ENCODE data around the gene SLC9A4.

SLC9A4 gene

DNA sequence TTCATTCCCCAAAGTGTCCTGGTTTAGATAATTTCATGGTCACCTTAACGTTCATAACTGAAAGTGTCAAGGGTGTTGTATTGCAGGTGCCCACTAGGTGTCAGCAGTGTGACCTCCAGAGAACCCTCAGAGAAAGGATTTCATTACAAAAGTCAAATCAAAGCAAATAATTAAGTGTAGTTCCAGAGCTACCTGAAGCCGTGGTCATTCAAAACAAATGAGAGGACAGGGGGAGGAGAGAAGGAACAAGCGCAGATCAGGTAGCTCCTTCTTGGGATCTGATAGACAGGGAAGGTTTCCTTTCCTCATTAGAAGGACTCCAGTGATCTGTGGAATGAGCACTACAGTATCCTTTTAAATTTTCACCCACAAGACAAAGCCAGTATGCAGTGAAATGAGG is at the start of gene SLC9A4:
TSS of gene SLC9A4 (plus strand) at position 207 of the 400 bp plus-strand sequence. CDS start 534 bp downstream, outside the sequence.
- Histone ChIP-seq H3K9me3 (ENCODE audit: control insufficient read depth, low read length) (no peaks in the 10 kb centered on the region), H3K9ac (ENCODE audit: low read length) (peak within 1 kb of the TSS; percentile 45), H3K4me1 (ENCODE audit: control insufficient read depth, insufficient read depth, low read length) (peaks cover 18% of the 10 kb centered on the region), H3K36me3 (ENCODE audit: control insufficient read depth, insufficient read depth, low read length) (no peaks in the 10 kb centered on the region), H3K27me3 (ENCODE audit: control insufficient read depth, insufficient read depth, low read length) (no peaks in the 10 kb centered on the region), H3K4me3 (ENCODE audit: low read length) (peak within 1 kb of the TSS; percentile 20)

- no peaks in the 10 kb centered on the region for H3K36me3 ChIP-seq (ENCODE audit: control insufficient read depth, insufficient read depth, low read length)
- no peaks in the 10 kb centered on the region for H3K27me3 ChIP-seq (ENCODE audit: control insufficient read depth, insufficient read depth, low read length)
- H3K9ac ChIP-seq (ENCODE audit: low read length) = no peak overlapping the region
- no peaks in the 10 kb centered on the region for H3K9me3 ChIP-seq (ENCODE audit: control insufficient read depth, low read length)
- H3K4me1 ChIP-seq (ENCODE audit: control insufficient read depth, insufficient read depth, low read length) = no peaks in the 10 kb centered on the region
- H3K4me3 ChIP-seq (ENCODE audit: low read length) = no peak overlapping the region
Observed at GRCh38 chr2:102423368-102423767, 49.7 kb upstream of the SLC9A4 start.

GRCh38 chr2:102424754-102425153 is 48.3 kb upstream of the SLC9A4 start:
- Histone ChIP-seq H3K9me3 (ENCODE audit: control insufficient read depth, low read length) (no peaks in the 10 kb centered on the region), H3K27me3 (ENCODE audit: control insufficient read depth, insufficient read depth, low read length) (no peaks in the 10 kb centered on the region), H3K9ac (ENCODE audit: low read length) (no peak overlapping the region), H3K4me3 (ENCODE audit: low read length) (no peak overlapping the region), H3K36me3 (ENCODE audit: control insufficient read depth, insufficient read depth, low read length) (no peaks in the 10 kb centered on the region), H3K4me1 (ENCODE audit: control insufficient read depth, insufficient read depth, low read length) (no peaks in the 10 kb centered on the region)

DNA sequence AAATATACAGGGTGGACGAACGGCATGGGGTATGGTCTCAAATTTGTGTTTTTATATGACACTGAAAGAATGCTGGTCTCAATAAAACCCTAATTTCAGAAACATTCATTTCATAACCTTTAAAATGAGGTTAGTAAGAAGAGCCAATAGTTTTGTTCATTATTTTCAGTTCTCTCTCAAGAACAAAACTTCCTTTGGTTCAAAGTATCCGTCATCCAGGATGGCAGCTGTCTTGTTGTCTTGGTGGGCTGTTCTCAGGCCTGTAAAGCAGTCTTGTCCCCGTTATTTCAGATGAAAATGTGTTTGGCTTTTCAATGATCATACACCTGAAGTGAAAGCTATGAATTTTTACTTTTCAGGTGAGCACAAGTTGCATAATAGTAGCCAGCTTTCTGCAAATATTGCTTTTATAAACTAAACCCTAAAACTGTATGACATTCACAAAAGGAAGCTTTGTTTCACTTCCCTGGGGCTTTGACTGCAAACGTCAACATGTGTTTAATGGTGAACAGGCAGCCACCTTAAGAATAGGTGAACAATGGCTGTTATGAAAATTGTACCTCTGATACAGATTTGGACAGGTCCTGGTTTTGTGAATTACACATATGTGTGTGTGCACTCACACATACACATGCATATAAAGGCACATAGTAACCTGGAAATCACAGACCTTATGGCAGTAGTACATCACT is 47.4 kb upstream of the SLC9A4 start:
- Histone ChIP-seq H3K4me1 (ENCODE audit: control insufficient read depth, insufficient read depth, low read length) (no peaks in the 10 kb centered on the region), H3K36me3 (ENCODE audit: control insufficient read depth, insufficient read depth, low read length) (no peaks in the 10 kb centered on the region), H3K27me3 (ENCODE audit: control insufficient read depth, insufficient read depth, low read length) (no peaks in the 10 kb centered on the region), H3K4me3 (ENCODE audit: low read length) (no peak overlapping the region), H3K9me3 (ENCODE audit: control insufficient read depth, low read length) (no peaks in the 10 kb centered on the region), H3K9ac (ENCODE audit: low read length) (no peak overlapping the region)

- Histone ChIP-seq H3K27me3 (ENCODE audit: control insufficient read depth, insufficient read depth, low read length) (no peaks in the 10 kb centered on the region), H3K36me3 (ENCODE audit: control insufficient read depth, insufficient read depth, low read length) (no peaks in the 10 kb centered on the region), H3K4me1 (ENCODE audit: control insufficient read depth, insufficient read depth, low read length) (no peaks in the 10 kb centered on the region), H3K4me3 (ENCODE audit: low read length) (no peak overlapping the region), H3K9me3 (ENCODE audit: control insufficient read depth, low read length) (no peaks in the 10 kb centered on the region), H3K9ac (ENCODE audit: low read length) (no peak overlapping the region)
Observed at GRCh38 chr2:102427249-102427648, 45.8 kb upstream of the SLC9A4 start.

GRCh38 chr2:102428573-102428972 is 44.5 kb upstream of the SLC9A4 start:
- no peaks in the 10 kb centered on the region for H3K27me3 ChIP-seq (ENCODE audit: control insufficient read depth, insufficient read depth, low read length)
- no peaks in the 10 kb centered on the region for H3K4me1 ChIP-seq (ENCODE audit: control insufficient read depth, insufficient read depth, low read length)
- H3K36me3 ChIP-seq (ENCODE audit: control insufficient read depth, insufficient read depth, low read length) = no peaks in the 10 kb centered on the region
- H3K9me3 ChIP-seq (ENCODE audit: control insufficient read depth, low read length) = no peaks in the 10 kb centered on the region
- no peak overlapping the region for H3K4me3 ChIP-seq (ENCODE audit: low read length)
- H3K9ac ChIP-seq (ENCODE audit: low read length) = no peak overlapping the region

GRCh38 chr2:102432386-102432785 is 40.6 kb upstream of the SLC9A4 start:
- Histone ChIP-seq H3K9ac (ENCODE audit: low read length) (no peak overlapping the region), H3K4me1 (ENCODE audit: control insufficient read depth, insufficient read depth, low read length) (no peaks in the 10 kb centered on the region), H3K27me3 (ENCODE audit: control insufficient read depth, insufficient read depth, low read length) (no peaks in the 10 kb centered on the region), H3K36me3 (ENCODE audit: control insufficient read depth, insufficient read depth, low read length) (no peaks in the 10 kb centered on the region), H3K9me3 (ENCODE audit: control insufficient read depth, low read length) (no peaks in the 10 kb centered on the region), H3K4me3 (ENCODE audit: low read length) (no peak overlapping the region)

DNA sequence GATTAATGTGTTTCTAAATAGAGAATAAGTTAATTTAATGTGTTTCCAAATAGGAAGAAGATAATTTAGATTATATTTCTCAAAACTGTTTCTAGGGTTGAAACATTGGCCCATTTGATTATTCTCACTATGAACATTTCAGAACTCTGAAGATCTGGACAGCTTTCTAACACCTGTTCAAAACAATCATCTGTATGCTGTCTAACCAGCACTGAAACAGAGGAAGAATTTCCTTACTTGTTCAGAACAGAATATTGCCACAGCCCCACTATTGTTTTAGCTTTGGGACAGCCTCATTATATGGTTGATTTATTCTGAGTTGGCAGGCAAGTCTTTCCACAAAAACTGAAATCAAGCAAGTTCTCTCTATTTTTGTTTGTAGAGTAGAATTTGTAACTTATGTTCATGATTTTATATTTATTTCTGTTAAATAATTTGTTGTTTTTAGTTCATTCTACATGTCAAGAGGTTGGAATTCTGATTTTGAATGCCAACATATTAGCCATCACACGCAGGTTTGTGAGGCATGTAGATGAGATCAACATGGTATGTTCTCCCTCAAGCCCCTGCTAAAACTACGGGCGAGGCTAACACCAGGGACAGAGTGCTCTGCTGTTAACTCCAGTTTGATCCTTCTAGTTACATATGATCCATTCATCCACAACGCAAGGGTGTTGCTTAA is 38.9 kb upstream of the SLC9A4 start:
- Histone ChIP-seq H3K4me3 (ENCODE audit: low read length) (no peak overlapping the region), H3K27me3 (ENCODE audit: control insufficient read depth, insufficient read depth, low read length) (no peaks in the 10 kb centered on the region), H3K36me3 (ENCODE audit: control insufficient read depth, insufficient read depth, low read length) (no peaks in the 10 kb centered on the region), H3K9me3 (ENCODE audit: control insufficient read depth, low read length) (no peaks in the 10 kb centered on the region), H3K9ac (ENCODE audit: low read length) (no peak overlapping the region), H3K4me1 (ENCODE audit: control insufficient read depth, insufficient read depth, low read length) (no peaks in the 10 kb centered on the region)

DNA sequence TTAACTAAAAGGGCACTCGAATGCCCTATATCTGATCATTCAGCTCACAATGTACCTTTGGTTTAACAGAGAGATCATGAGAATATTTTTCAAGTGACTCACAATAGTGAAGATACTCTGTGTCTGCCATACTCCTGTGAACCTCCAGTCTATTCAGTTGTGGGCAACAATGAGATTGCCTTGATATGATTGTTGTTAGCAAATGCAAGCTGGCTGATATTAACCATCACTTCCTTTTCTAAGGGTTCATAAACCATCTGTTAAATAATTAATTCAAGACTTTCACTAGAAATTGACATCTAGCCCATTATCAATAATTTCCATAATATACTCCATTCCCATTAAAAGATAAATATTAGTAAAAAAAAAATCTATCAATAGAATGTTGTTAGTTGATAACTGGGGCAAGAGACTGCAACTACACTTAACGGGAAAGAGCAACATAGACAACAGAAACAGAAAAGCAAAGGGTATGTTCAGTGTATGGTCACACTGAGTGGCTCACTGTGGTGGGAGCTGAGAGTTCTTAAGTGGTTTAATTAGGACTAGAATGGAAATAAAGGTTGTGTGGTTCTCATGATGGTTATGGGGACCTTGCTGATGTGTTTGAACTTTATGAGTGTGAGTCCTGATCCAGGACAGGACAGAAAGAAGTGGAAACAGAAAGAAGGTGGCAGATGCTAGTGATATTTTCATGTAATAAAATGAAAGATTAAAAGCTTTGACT is 38.2 kb upstream of the SLC9A4 start:
- Histone ChIP-seq H3K9me3 (ENCODE audit: control insufficient read depth, low read length) (no peaks in the 10 kb centered on the region), H3K36me3 (ENCODE audit: control insufficient read depth, insufficient read depth, low read length) (no peaks in the 10 kb centered on the region), H3K9ac (ENCODE audit: low read length) (no peak overlapping the region), H3K4me1 (ENCODE audit: control insufficient read depth, insufficient read depth, low read length) (no peaks in the 10 kb centered on the region), H3K27me3 (ENCODE audit: control insufficient read depth, insufficient read depth, low read length) (no peaks in the 10 kb centered on the region), H3K4me3 (ENCODE audit: low read length) (no peak overlapping the region)

GRCh38 chr2:102435741-102436140 is 37.3 kb upstream of the SLC9A4 start:
- H3K4me1 ChIP-seq (ENCODE audit: control insufficient read depth, insufficient read depth, low read length) = no peaks in the 10 kb centered on the region
- no peaks in the 10 kb centered on the region for H3K27me3 ChIP-seq (ENCODE audit: control insufficient read depth, insufficient read depth, low read length)
- H3K4me3 ChIP-seq (ENCODE audit: low read length) = no peak overlapping the region
- no peaks in the 10 kb centered on the region for H3K36me3 ChIP-seq (ENCODE audit: control insufficient read depth, insufficient read depth, low read length)
- H3K9ac ChIP-seq (ENCODE audit: low read length) = no peak overlapping the region
- no peaks in the 10 kb centered on the region for H3K9me3 ChIP-seq (ENCODE audit: control insufficient read depth, low read length)

GRCh38 chr2:102436323-102436722 is 36.7 kb upstream of the SLC9A4 start:
- Histone ChIP-seq H3K36me3 (ENCODE audit: control insufficient read depth, insufficient read depth, low read length) (no peaks in the 10 kb centered on the region), H3K9me3 (ENCODE audit: control insufficient read depth, low read length) (no peaks in the 10 kb centered on the region), H3K9ac (ENCODE audit: low read length) (no peak overlapping the region), H3K4me3 (ENCODE audit: low read length) (no peak overlapping the region), H3K27me3 (ENCODE audit: control insufficient read depth, insufficient read depth, low read length) (no peaks in the 10 kb centered on the region), H3K4me1 (ENCODE audit: control insufficient read depth, insufficient read depth, low read length) (no peaks in the 10 kb centered on the region)

- Histone ChIP-seq H3K9me3 (ENCODE audit: control insufficient read depth, low read length) (no peaks in the 10 kb centered on the region), H3K36me3 (ENCODE audit: control insufficient read depth, insufficient read depth, low read length) (no peaks in the 10 kb centered on the region), H3K4me1 (ENCODE audit: control insufficient read depth, insufficient read depth, low read length) (no peaks in the 10 kb centered on the region), H3K9ac (ENCODE audit: low read length) (no peak overlapping the region), H3K27me3 (ENCODE audit: control insufficient read depth, insufficient read depth, low read length) (no peaks in the 10 kb centered on the region), H3K4me3 (ENCODE audit: low read length) (no peak overlapping the region)
Observed at GRCh38 chr2:102437122-102437521, 35.9 kb upstream of the SLC9A4 start.
